Astrocyte of the hippocampus (primary cell): ENCODE data around the gene MUC5AC.

Experiments
- DNase-seq: peaks from one replicate; pipeline ENCODE4 v3.0.0; 2011; ENCODE audit warnings: low read depth, low spot score

Gene MUC5AC

GRCh38 chr11:1224111-1224490 lies 66.3 kb downstream of the MUC5AC start:
- DNase-seq, result no peak

- DNase-seq, result no peak
Measured at GRCh38 chr11:1224491-1225385, 67.0 kb downstream of the MUC5AC start.

GRCh38 chr11:1225386-1226225 lies 67.9 kb downstream of the MUC5AC start:
- no peak for DNase-seq

- no peak for DNase-seq
Measured at GRCh38 chr11:1226226-1226985, 68.7 kb downstream of the MUC5AC start.

GRCh38 chr11:1226986-1227550 lies 69.3 kb downstream of the MUC5AC start:
- DNase-seq, result no peak

GRCh38 chr11:1227551-1228100 lies 69.9 kb downstream of the MUC5AC start:
- DNase-seq, result no peak

GRCh38 chr11:1228101-1228821 lies 70.5 kb downstream of the MUC5AC start:
- DNase-seq, result no peak

- no peak for DNase-seq
Measured at GRCh38 chr11:1228921-1229451, 71.2 kb downstream of the MUC5AC start.

GRCh38 chr11:1229471-1230120 lies 71.8 kb downstream of the MUC5AC start:
- no peak for DNase-seq

- DNase-seq, result no peak
Measured at GRCh38 chr11:1230121-1230455, 72.3 kb downstream of the MUC5AC start.

- DNase-seq, result no peak
Measured at GRCh38 chr11:1230456-1231395, 73.0 kb downstream of the MUC5AC start.

GRCh38 chr11:1231396-1232020 lies 73.8 kb downstream of the MUC5AC start:
- no peak for DNase-seq

- DNase-seq, result no peak
Measured at GRCh38 chr11:1232021-1232882, 74.5 kb downstream of the MUC5AC start.

GRCh38 chr11:1232883-1233321 lies 75.1 kb downstream of the MUC5AC start:
- no peak for DNase-seq

- no peak for DNase-seq
Measured at GRCh38 chr11:1233351-1234053, 75.7 kb downstream of the MUC5AC start.

GRCh38 chr11:1234054-1234720 lies 76.4 kb downstream of the MUC5AC start:
- DNase-seq, result no peak
